HG02885 (cell line): ENCODE measurements around the gene KIF4B.
"Not testable (repeated sequence)": the region's sequence is repeated elsewhere in the genome, so short reads cannot be mapped to it uniquely, and the experiment has no call there.

ENCODE experiments used
- ATAC-seq: cut with Tn5 transposase; IDR thresholded peaks from one replicate; pipeline ENCODE4 v1.9.1; 2021; ENCODE audit warnings: mild to moderate bottlenecking; ENCODE audit not compliant: unreplicated experiment, poor library complexity

The KIF4B gene

GRCh38 chr5:155013526-155013925 lies at the start of gene KIF4B:
KIF4B (plus strand) TSS chr5:155013755; CDS start chr5:155013860, 105 bp downstream.
- no peak for ATAC-seq

GRCh38 chr5:154966081-154966841 lies 47.3 kb upstream of the KIF4B start:
- no peak for ATAC-seq

DNA sequence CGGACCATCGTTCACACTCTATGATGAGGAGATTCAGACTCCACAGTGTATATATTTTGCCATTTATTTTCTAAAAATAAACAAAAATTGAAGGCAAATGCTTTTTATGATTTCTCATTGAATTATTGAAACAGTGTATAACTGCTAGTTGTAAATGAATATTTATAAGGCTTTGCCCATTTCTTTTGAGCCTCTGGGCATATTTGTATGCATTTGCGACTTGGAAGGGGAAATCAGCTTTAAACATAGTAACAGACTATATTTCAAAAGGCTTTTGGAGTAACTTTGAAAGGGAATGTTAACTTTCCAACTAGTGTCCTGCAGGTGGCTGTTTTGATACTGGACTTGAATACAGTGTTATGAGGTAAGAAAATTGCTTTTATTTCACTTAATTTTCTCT lies 46.7 kb upstream of the KIF4B start:
- ATAC-seq: no peak

GRCh38 chr5:154967421-154968024 lies 46.0 kb upstream of the KIF4B start:
- no peak for ATAC-seq

DNA sequence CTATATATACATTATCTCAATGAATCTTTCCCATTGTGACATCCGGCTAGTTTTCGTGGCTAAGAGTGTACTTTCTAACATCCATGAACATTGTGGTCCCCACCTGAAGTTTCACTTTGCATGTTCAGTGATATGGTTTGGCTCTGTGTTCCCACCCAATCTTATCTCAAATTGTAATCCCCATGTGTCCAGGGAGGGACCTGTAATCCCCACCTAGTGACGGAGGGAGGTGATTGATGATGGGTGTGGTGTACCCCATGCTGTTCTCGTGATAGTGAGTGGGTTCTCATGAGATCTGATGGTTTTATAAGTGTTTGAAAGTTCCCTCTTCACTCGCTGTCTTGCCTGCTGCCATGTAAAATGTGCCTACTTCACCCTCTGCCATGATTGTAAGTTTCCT lies 44.6 kb upstream of the KIF4B start:
- no peak for ATAC-seq

GRCh38 chr5:154970759-154971158 lies 42.8 kb upstream of the KIF4B start:
- no peak for ATAC-seq

DNA sequence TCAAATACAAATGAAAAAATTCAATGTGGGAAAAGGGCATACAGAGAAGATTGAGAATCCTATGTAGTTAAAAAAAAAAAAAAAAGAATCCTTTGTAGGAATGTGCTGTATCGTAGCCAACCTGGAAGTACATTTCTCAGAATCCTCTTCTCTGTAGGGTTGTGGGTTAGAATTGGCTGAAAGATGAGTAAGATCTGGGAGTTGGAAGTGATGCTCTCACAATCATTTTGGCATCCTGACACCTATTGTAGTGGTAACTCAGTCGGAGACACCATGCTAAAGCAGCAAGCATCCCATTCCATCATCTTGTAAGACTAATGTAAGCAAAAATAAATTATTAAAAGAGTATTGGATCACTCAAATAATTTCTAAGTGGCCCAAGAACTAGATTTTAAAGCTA lies 42.1 kb upstream of the KIF4B start:
- ATAC-seq: no peak

DNA sequence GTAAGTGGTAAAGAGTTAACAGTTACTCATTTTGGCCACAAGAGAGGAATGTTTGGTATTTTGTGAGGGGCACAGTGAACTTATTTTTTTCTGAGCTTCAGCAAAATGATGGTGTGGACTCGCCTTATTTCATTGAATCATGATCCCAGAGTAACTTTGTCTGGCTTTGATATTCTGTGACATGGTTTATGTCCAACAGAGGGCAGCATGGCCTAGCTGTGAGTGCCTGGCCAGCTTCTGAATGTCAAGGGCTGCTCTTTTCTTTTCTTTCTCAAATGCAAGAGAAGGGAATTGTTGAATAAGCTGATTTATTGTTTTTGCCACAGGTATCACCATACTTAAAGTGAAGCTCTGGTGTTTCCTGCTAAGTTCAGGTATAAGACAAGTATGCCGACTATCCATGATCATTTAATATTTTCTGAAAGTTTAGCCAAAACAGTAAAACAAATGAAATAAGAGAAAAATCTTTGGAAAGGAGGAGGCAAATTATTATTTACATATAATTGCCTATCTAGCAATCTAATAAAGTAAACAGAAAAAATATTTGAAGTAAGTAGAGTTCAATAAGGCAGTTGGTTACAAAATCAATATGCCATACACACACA lies 41.0 kb upstream of the KIF4B start:
- ATAC-seq: no peak

DNA sequence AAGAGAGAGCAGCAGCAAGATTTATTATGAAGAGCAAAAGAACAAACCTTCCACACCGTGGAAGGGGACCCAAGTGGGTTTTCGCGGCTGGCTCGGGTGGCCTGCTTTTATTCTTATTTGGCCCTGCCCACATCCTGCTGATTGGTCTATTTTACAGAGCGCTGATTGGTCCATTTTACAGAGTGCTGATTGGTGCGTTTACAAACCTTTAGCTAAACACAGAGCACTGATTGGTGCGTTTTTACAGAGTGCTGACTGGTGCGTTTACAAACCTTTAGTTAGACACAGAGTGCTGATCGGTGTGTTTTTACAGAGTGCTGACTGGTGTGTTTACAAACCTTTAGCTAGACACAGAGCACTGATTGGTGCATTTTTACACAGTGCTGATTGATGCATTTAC lies 37.5 kb upstream of the KIF4B start:
- ATAC-seq: not testable (repeated sequence)

GRCh38 chr5:154977409-154977808 lies 36.1 kb upstream of the KIF4B start:
- ATAC-seq: peak; percentile 70

DNA sequence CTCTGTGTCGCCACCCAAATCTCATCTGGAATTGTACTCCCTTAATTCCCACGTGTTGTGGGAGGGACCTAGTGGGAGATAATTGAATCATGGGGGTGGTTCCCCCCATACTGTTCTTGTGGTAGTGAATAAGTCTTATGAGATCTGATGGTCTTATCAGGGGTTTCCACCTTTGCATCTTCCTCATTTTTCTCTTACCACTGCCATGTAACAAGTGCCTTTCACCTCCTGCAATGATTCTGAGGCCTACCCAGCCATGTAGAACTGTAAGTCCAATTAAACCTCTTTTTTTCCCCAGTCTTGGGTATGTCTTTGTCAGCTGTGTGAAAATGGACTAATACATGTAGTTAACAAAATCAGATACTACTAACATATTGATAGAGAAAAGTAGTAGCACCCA lies 35.3 kb upstream of the KIF4B start:
- ATAC-seq: not testable (repeated sequence)

DNA sequence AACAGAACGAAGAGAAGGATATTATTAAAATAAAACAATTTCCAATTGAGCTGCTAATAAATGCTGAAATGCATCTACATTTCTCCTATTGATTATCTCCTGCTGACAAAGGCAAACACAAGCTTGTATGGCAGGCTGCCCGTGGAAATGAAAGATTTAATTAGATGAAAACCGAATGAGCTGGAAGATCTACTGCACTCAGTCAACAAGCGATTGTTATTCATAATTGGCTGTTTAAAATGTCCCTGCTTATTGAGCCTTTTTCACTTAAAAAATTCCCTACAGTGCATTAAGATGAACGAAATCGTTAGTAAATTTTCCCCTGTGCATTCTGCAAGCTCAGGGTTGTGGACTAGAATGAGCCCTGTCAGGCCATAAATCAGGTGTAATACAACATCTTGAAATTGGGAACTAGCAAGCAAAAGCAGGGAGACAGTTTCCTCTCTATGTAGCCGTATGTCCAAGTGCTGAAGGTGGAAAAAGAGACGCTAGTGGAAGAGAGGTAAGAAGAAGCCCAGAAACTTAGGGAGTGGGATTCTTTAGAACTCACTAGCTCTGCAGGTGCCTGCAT lies 28.5 kb upstream of the KIF4B start:
- ATAC-seq: no peak

GRCh38 chr5:154986151-154986550 lies 27.4 kb upstream of the KIF4B start:
- no peak for ATAC-seq

GRCh38 chr5:154989626-154990025 lies 23.9 kb upstream of the KIF4B start:
- no peak for ATAC-seq

- no peak for ATAC-seq
These were observed 20.1 kb upstream of the KIF4B start for GRCh38 chr5:154993461-154993860.

- ATAC-seq: no peak
These were observed 17.9 kb upstream of the KIF4B start for GRCh38 chr5:154995679-154996078.

GRCh38 chr5:154997746-154998145 lies 15.8 kb upstream of the KIF4B start:
- no peak for ATAC-seq

GRCh38 chr5:154999865-155000264 lies 13.7 kb upstream of the KIF4B start:
- ATAC-seq: peak; percentile 64

DNA sequence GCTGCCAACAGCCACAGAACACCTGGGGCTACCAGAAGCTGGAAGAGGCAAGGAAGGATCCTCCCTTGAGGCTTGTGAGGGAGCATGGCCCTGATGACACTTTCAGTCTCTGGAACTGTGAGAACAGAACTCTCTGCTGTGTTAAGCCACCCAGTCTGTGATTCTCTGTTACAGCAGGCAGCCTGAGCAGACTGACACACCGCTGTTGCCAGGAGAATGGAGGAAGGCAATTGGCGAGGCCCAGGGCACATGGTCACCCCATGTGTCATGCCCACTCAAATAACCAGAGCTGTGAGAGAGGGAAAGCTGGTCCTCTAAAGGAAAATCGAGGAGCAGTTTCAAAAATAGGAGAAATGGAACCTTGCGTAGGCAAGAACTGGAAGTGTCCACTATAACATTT lies 12.0 kb upstream of the KIF4B start:
- ATAC-seq: no peak

- not testable (repeated sequence) for ATAC-seq
These were observed 10.8 kb upstream of the KIF4B start for GRCh38 chr5:155002722-155003121.

- peak; percentile 60 for ATAC-seq
These were observed 9.3 kb upstream of the KIF4B start for GRCh38 chr5:155004138-155004744.
